NT2/D1 (cell line): ENCODE data around the gene LRCH4.

Source experiments
- SUZ12 ChIP-seq: IDR thresholded peaks from 2 replicates; pipeline ENCODE4 v1.6.1; 2011; ENCODE audit not compliant: insufficient read length, insufficient read depth; ENCODE audit errors: extremely low read depth
- YY1 ChIP-seq: IDR thresholded peaks from 2 replicates; pipeline ENCODE4 v1.6.1; 2011; ENCODE audit not compliant: insufficient read length, insufficient read depth
- ZNF274 ChIP-seq: IDR thresholded peaks from 2 replicates; pipeline ENCODE4 v1.6.1; 2011; ENCODE audit warnings: mild to moderate bottlenecking, low read depth, low read length

DNA sequence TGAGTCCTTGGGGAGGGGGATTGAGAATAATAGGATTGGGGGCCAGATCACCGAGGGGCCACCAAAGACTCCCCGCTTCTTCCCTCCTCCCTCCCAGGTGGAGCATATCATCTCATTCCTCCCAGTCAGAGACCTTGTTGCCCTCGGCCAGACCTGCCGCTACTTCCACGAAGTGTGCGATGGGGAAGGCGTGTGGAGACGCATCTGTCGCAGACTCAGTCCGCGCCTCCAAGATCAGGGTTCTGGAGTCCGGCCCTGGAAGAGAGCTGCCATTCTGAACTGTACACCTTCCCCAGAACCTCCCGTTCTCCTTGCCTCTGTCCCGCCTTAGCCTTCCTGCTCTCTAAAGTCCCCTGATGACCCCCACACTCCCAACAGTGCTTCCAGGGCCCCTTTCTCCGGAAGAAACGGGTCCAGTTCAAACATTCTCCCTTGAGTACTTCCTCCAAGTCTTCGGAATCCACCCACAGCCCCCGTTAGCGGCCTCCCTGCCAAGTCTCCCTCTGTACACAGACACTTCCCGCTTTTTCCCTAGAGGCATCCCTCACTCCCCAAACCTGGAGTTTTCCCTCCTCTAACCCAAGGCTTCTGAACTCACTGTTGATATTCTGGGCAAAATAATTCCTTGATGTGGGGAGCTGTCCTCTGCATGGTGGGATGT lies 4.3 kb upstream of the LRCH4 start:
- TF ChIP-seq YY1 (no peak), SUZ12 (no peak), ZNF274 (no peak)
